Uterus (tissue), 4 donors: ENCODE measurements around the gene CCNY. TPM values are rescaled to one million over a fixed set of nuclear protein-coding genes. Genes with fewer than 3 reads are reported as not detected.

ENCODE experiments used
- DNase-seq, 2 donors: peaks; one replicate each; pipeline ENCODE4 v3.0.0-alpha.2; 2019 to 2020
- H3K27ac ChIP-seq, 2 donors: fragments of 200-600 bp; sonication (generic); 1 replicate in 1 of 2; 2 replicates in 1 of 2; pipeline ENCODE4 v1.5.1; 2016 to 2018
- H3K27me3 ChIP-seq, 2 donors: fragments of 200-600 bp; sonication (generic); one replicate each; pipeline ENCODE4 v1.5.1; 2018 to 2019; ENCODE audit warnings: control low read depth in 1 of 2
- H3K36me3 ChIP-seq, 2 donors: fragments of 200-600 bp; sonication (generic); one replicate each; pipeline ENCODE4 v1.5.1; 2019; ENCODE audit warnings: control low read depth in 1 of 2
- H3K4me1 ChIP-seq, 2 donors: fragments of 200-600 bp; sonication (generic); one replicate each; pipeline ENCODE4 v1.5.1; 2018 to 2019; ENCODE audit warnings: control low read depth in 1 of 2
- H3K4me3 ChIP-seq, 2 donors: fragments of 200-600 bp; sonication (generic); 1 replicate in 1 of 2; 2 replicates in 1 of 2; pipeline ENCODE4 v1.5.1; 2018 to 2019; ENCODE audit warnings: mild to moderate bottlenecking in 1 of 2
- H3K9me3 ChIP-seq, 2 donors: fragments of 200-600 bp; sonication (generic); one replicate each; pipeline ENCODE4 v1.5.1; 2019; ENCODE audit warnings: control low read depth in 1 of 2
- CTCF ChIP-seq, 4 experiments: fragments of 200-600 bp in 2 of 4; fragments of 450-650 bp in 2 of 4; sonication (generic) in 2 of 4; IDR thresholded peaks; one replicate each; pipeline ENCODE4 v1.5.1; 2016 to 2019; ENCODE audit warnings: antibody characterized with exemption in 4 of 4, mild to moderate bottlenecking in 2 of 4, moderate library complexity in 1 of 4
- POLR2A ChIP-seq, 2 donors: fragments of 450-650 bp; IDR thresholded peaks; one replicate each; pipeline ENCODE4 v1.6.1; 2016; ENCODE audit warnings: antibody characterized with exemption in 2 of 2, mild to moderate bottlenecking in 1 of 2, moderate library complexity in 1 of 2
- intact Hi-C: fragments of 100-400 bp; cut with DNase I; formaldehyde crosslinking; loops from one replicate; pipeline ENCODE4 v1.15.1; 2023; ENCODE audit warnings: low total_unique reads
- total RNA-seq, 4 donors: library from RNA; depleted of rRNA in 3 of 4; stranded (reverse); fragments of >200 nt in 3 of 4; gene quantifications; one replicate each; pipeline versions ENCODE4 v1.1.0 to v1.2.4, GENCODE V29; 2014 to 2023
- donor health status: DM: yes; HTN: yes; CAD: no.

CCNY gene
- total RNA-seq, 4 donors from 2014 or later: 28.2 to 79.2 (median 46.2) TPM

- intact Hi-C loops: no loop called here
- H3K27me3 ChIP-seq: no peaks in the 10 kb centered on the region
- H3K36me3 ChIP-seq: no peaks in the 10 kb centered on the region
- no peak for DNase-seq
- no peak overlapping the region for H3K27ac ChIP-seq
- H3K4me1 ChIP-seq: no peaks in the 10 kb centered on the region
- H3K9me3 ChIP-seq: no peaks in the 10 kb centered on the region
- H3K4me3 ChIP-seq: no peak overlapping the region
- no peak for TF ChIP-seq POLR2A (IDR thresholded peaks at IDR 0.05)
- no peak for TF ChIP-seq CTCF (IDR thresholded peaks at IDR 0.05)
These were observed 249.0 kb downstream of the CCNY start for GRCh38 chr10:35585356-35585755.

- no peak overlapping the region for H3K27ac ChIP-seq
- H3K4me3 ChIP-seq: no peak overlapping the region
- no peak for TF ChIP-seq CTCF (IDR thresholded peaks at IDR 0.05)
- TF ChIP-seq POLR2A (IDR thresholded peaks at IDR 0.05): no peak
- no peaks in the 10 kb centered on the region for H3K9me3 ChIP-seq
- H3K36me3 ChIP-seq: no peaks in the 10 kb centered on the region
- DNase-seq: no peak
- H3K27me3 ChIP-seq: no peaks in the 10 kb centered on the region
- intact Hi-C loops: no loop called here
- H3K4me1 ChIP-seq: no peaks in the 10 kb centered on the region
These were observed 249.7 kb downstream of the CCNY start for GRCh38 chr10:35585903-35586535.

GRCh38 chr10:35588836-35589235, 252.5 kb downstream of the CCNY start:
- intact Hi-C loops: no loop called here
- no peak overlapping the region for H3K4me3 ChIP-seq
- no peaks in the 10 kb centered on the region for H3K9me3 ChIP-seq
- H3K36me3 ChIP-seq: no peaks in the 10 kb centered on the region
- TF ChIP-seq POLR2A (IDR thresholded peaks at IDR 0.05): no peak
- no peak for TF ChIP-seq CTCF (IDR thresholded peaks at IDR 0.05)
- DNase-seq: no peak
- H3K27ac ChIP-seq: no peak overlapping the region
- H3K27me3 ChIP-seq: no peaks in the 10 kb centered on the region
- no peaks in the 10 kb centered on the region for H3K4me1 ChIP-seq

- Histone ChIP-seq H3K4me3 (no peak overlapping the region), H3K27me3 (no peaks in the 10 kb centered on the region), H3K4me1 (no peaks in the 10 kb centered on the region), H3K36me3 (no peaks in the 10 kb centered on the region), H3K9me3 (no peaks in the 10 kb centered on the region), H3K27ac (no peak overlapping the region)
- intact Hi-C loops: no loop called here
- TF ChIP-seq CTCF (IDR thresholded peaks at IDR 0.05) (no peak), POLR2A (IDR thresholded peaks at IDR 0.05) (no peak)
- DNase-seq: no peak
These were observed 256.1 kb downstream of the CCNY start for GRCh38 chr10:35592441-35592840.

GRCh38 chr10:35594115-35595079, 258.1 kb downstream of the CCNY start:
- no peaks in the 10 kb centered on the region for H3K4me1 ChIP-seq
- H3K27ac ChIP-seq: no peak overlapping the region
- H3K4me3 ChIP-seq: no peak overlapping the region
- no peaks in the 10 kb centered on the region for H3K9me3 ChIP-seq
- no peaks in the 10 kb centered on the region for H3K36me3 ChIP-seq
- no peaks in the 10 kb centered on the region for H3K27me3 ChIP-seq
- intact Hi-C loops: no loop called here
- TF ChIP-seq CTCF (IDR thresholded peaks at IDR 0.05): no peak
- TF ChIP-seq POLR2A (IDR thresholded peaks at IDR 0.05): no peak
- DNase-seq: no peak
